Uterus (tissue), 2 donors: ENCODE measurements around the gene KDM1B.

Experiments used
- POLR2A ChIP-seq, 2 donors: fragments of 450-650 bp; IDR thresholded peaks; one replicate each; pipeline ENCODE4 v1.6.1; 2016; ENCODE audit warnings: antibody characterized with exemption in 2 of 2, mild to moderate bottlenecking in 1 of 2, moderate library complexity in 1 of 2
- TF ChIP-seq, protein P1 (sequence below), 4 experiments: fragments of 200-600 bp in 2 of 4; fragments of 450-650 bp in 2 of 4; sonication (generic) in 2 of 4; IDR thresholded peaks; one replicate each; pipeline ENCODE4 v1.5.1; 2016 to 2019; ENCODE audit warnings: antibody characterized with exemption in 4 of 4, mild to moderate bottlenecking in 2 of 4, moderate library complexity in 1 of 4

DNA sequence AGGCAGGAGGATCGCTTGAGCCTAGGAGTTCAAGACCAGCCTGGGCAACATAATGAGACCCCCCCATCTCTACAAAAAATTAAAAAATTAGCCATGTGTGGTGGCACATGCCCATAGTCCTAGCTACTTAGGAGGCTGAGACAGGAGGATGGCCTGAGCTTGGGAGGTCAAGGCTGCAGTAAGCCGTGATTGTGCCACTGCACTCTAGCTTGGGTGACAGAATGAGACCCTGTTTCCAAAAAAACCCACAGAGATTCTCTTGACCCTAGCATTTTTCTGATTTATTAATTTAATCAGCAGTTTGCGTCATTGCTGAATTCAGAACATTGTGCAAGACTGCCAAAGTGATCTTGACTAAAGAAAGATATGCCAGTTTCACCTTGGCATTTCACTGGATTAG, 36.8 kb downstream of the KDM1B start:
- TF ChIP-seq, protein P1, sequence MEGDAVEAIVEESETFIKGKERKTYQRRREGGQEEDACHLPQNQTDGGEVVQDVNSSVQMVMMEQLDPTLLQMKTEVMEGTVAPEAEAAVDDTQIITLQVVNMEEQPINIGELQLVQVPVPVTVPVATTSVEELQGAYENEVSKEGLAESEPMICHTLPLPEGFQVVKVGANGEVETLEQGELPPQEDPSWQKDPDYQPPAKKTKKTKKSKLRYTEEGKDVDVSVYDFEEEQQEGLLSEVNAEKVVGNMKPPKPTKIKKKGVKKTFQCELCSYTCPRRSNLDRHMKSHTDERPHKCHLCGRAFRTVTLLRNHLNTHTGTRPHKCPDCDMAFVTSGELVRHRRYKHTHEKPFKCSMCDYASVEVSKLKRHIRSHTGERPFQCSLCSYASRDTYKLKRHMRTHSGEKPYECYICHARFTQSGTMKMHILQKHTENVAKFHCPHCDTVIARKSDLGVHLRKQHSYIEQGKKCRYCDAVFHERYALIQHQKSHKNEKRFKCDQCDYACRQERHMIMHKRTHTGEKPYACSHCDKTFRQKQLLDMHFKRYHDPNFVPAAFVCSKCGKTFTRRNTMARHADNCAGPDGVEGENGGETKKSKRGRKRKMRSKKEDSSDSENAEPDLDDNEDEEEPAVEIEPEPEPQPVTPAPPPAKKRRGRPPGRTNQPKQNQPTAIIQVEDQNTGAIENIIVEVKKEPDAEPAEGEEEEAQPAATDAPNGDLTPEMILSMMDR (IDR thresholded peaks at IDR 0.05) = no peak
- TF ChIP-seq POLR2A (IDR thresholded peaks at IDR 0.05) = no peak
